Measurements from ENCODE around the gene OR2H1. TPM values are rescaled to one million over a fixed set of nuclear protein-coding genes. Genes with fewer than 3 reads are reported as not detected.

OR2H1 gene
- total RNA-seq = not detected in 2 replicates

GRCh38 chr6:29456971-29457370 lies at the start of gene OR2H1, which contains the start of gene OR11A1:
OR2H1 (plus strand) TSS chr6:29457155; CDS start chr6:29461770, 4,615 bp downstream.
OR11A1 (minus strand) TSS chr6:29457071; CDS start chr6:29427641, 29,430 bp downstream.

GRCh38 chr6:29414588-29414987 lies 42.4 kb upstream of the OR2H1 start, which contains the start of gene OR12D1:
OR12D1 (plus strand) TSS chr6:29414928.

GRCh38 chr6:29439006-29439405 lies 17.9 kb upstream of the OR2H1 start, which contains the start of gene OR10C1:
OR10C1 (plus strand) TSS chr6:29439306; CDS start chr6:29440016, 710 bp downstream.

GRCh38 chr6:29487660-29488059 lies 30.7 kb downstream of the OR2H1 start, which contains the start of gene MAS1L:
MAS1L (minus strand) TSS chr6:29487956; CDS start chr6:29487902, 54 bp downstream.

Other genes starting within 250 kb of the OR2H1 start
- gene OR14J1, start 155.5 kb upstream of the OR2H1 start, total RNA-seq = not detected in 2 replicates
- gene OR5V1, start 88.3 kb upstream of the OR2H1 start, total RNA-seq = not detected in 2 replicates
- not detected in 2 replicates for gene OR12D3, start 81.9 kb upstream of the OR2H1 start, total RNA-seq
- not detected in 2 replicates for gene OR12D2, start 61.5 kb upstream of the OR2H1 start, total RNA-seq
- gene OR12D1, start 42.2 kb upstream of the OR2H1 start, total RNA-seq = not detected in 2 replicates
- gene OR10C1, start 17.8 kb upstream of the OR2H1 start, total RNA-seq = not detected in 2 replicates
- gene OR11A1, start 84 bp upstream of the OR2H1 start, total RNA-seq = not detected in 2 replicates
- not detected in 2 replicates for gene MAS1L, start 30.8 kb downstream of the OR2H1 start, total RNA-seq
- gene UBD, start 102.6 kb downstream of the OR2H1 start, total RNA-seq = 0.32 and 1.2 TPM in 2 replicates
- not detected in 2 replicates for gene OR2H2, start 128.0 kb downstream of the OR2H1 start, total RNA-seq
- 3.6 and 11.6 TPM in 2 replicates for gene GABBR1, start 176.0 kb downstream of the OR2H1 start, total RNA-seq
- not detected in 2 replicates for gene MOG, start 199.9 kb downstream of the OR2H1 start, total RNA-seq
- gene ZFP57, start 224.0 kb downstream of the OR2H1 start, total RNA-seq = not detected in 2 replicates

Data from epithelial cell of umbilical artery (primary cell).